ENCODE results near the gene TADA1.

TADA1 gene

DNA sequence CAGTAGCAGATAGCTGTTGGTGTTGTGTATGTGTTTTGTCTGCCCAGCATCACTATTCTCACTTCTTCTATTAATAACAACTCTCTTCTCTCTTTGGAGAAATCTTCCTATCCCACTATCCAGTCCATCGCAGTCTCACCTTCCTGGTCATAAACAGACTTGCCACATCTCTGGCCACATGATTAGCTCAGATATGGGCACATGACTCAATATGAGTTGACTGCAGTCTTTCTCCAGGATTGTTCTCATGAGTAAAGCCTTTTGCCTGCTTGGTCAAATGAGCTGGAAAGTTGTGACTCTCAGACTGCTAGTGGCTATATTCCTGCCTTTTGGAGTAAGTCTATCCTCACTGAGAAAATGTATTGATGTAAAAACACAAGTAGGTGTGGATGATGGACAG is 32.9 kb upstream of the TADA1 start:
- H3K36me3 ChIP-seq (ENCODE audit: control insufficient read depth in 1 of 2, insufficient read depth in 2 of 2, low read length in 2 of 2) = no peaks in the 10 kb centered on the region
- no peaks in the 10 kb centered on the region for H3K9me3 ChIP-seq (ENCODE audit: control insufficient read depth in 1 of 2, low read length in 2 of 2)
- no peaks in the 10 kb centered on the region for H3K27me3 ChIP-seq (ENCODE audit: low read depth, low read length)
- no peak overlapping the region for H3K27ac ChIP-seq (ENCODE audit: low read length)
- no peaks in the 10 kb centered on the region for H3K4me1 ChIP-seq (ENCODE audit: control insufficient read depth in 1 of 2, insufficient read depth in 2 of 2, low read length in 2 of 2)
- no peak overlapping the region for H3K4me3 ChIP-seq (ENCODE audit: low read depth in 1 of 2, low read length in 2 of 2)

DNA sequence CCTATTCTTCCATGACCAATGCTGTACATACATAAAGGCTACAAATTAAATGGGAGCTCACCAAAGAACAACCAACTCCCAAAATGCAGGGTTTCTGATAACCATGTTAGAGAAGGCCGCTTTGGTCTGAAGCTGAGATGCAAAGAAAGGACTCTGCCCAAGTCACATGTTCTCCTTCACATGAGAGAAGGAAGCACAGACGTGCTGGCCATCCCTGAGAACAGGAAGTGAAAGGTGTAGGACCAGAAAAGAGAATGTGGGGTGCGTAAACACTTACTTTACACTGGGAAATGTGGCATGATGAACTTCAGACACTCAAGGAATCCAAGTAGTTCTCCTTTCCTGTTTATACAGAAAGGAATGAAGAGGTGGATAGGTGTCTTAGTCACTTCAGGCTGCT is 31.7 kb upstream of the TADA1 start:
- H3K4me1 ChIP-seq (ENCODE audit: control insufficient read depth in 1 of 2, insufficient read depth in 2 of 2, low read length in 2 of 2) = no peaks in the 10 kb centered on the region
- H3K27ac ChIP-seq (ENCODE audit: low read length) = no peak overlapping the region
- H3K9me3 ChIP-seq (ENCODE audit: control insufficient read depth in 1 of 2, low read length in 2 of 2) = no peaks in the 10 kb centered on the region
- H3K4me3 ChIP-seq (ENCODE audit: low read depth in 1 of 2, low read length in 2 of 2) = no peak overlapping the region
- H3K36me3 ChIP-seq (ENCODE audit: control insufficient read depth in 1 of 2, insufficient read depth in 2 of 2, low read length in 2 of 2) = no peaks in the 10 kb centered on the region
- H3K27me3 ChIP-seq (ENCODE audit: low read depth, low read length) = no peaks in the 10 kb centered on the region

DNA sequence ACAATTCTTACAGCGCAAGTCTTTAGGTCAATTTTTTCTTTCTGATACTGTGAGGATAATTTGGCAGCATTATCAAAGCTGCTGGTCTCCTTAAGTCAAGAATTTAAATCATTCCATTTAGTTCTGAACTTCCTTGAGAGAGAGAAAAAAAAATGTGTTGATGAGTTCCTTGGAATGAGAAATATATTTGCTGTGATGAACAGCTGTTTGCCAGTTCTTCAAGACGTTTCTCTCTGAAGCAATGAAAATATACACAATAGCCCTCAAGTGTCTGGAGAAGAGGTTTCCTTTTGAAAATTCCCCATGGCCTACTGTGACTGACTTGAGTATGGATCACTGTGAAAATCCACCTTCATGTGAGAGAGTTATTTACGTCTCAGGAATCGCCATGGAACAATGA is 31.0 kb upstream of the TADA1 start:
- Histone ChIP-seq H3K9me3 (ENCODE audit: control insufficient read depth in 1 of 2, low read length in 2 of 2) (no peaks in the 10 kb centered on the region), H3K27ac (ENCODE audit: low read length) (no peak overlapping the region), H3K27me3 (ENCODE audit: low read depth, low read length) (no peaks in the 10 kb centered on the region), H3K36me3 (ENCODE audit: control insufficient read depth in 1 of 2, insufficient read depth in 2 of 2, low read length in 2 of 2) (no peaks in the 10 kb centered on the region), H3K4me3 (ENCODE audit: low read depth in 1 of 2, low read length in 2 of 2) (no peak overlapping the region), H3K4me1 (ENCODE audit: control insufficient read depth in 1 of 2, insufficient read depth in 2 of 2, low read length in 2 of 2) (no peaks in the 10 kb centered on the region)

GRCh38 chr1:166906647-166907046 is 30.6 kb upstream of the TADA1 start:
- no peaks in the 10 kb centered on the region for H3K27me3 ChIP-seq (ENCODE audit: low read depth, low read length)
- no peaks in the 10 kb centered on the region for H3K9me3 ChIP-seq (ENCODE audit: control insufficient read depth in 1 of 2, low read length in 2 of 2)
- no peaks in the 10 kb centered on the region for H3K4me1 ChIP-seq (ENCODE audit: control insufficient read depth in 1 of 2, insufficient read depth in 2 of 2, low read length in 2 of 2)
- H3K27ac ChIP-seq (ENCODE audit: low read length) = no peak overlapping the region
- H3K4me3 ChIP-seq (ENCODE audit: low read depth in 1 of 2, low read length in 2 of 2) = no peak overlapping the region
- no peaks in the 10 kb centered on the region for H3K36me3 ChIP-seq (ENCODE audit: control insufficient read depth in 1 of 2, insufficient read depth in 2 of 2, low read length in 2 of 2)

- Histone ChIP-seq H3K4me1 (ENCODE audit: control insufficient read depth in 1 of 2, insufficient read depth in 2 of 2, low read length in 2 of 2) (peaks cover 0 to 4% of the 10 kb centered on the region in 2 donors), H3K27ac (ENCODE audit: low read length) (no peak overlapping the region), H3K9me3 (ENCODE audit: control insufficient read depth in 1 of 2, low read length in 2 of 2) (no peaks in the 10 kb centered on the region), H3K4me3 (ENCODE audit: low read depth in 1 of 2, low read length in 2 of 2) (no peak overlapping the region), H3K27me3 (ENCODE audit: low read depth, low read length) (no peaks in the 10 kb centered on the region), H3K36me3 (ENCODE audit: control insufficient read depth in 1 of 2, insufficient read depth in 2 of 2, low read length in 2 of 2) (no peaks in the 10 kb centered on the region)
Observed at GRCh38 chr1:166905900-166906299, 29.8 kb upstream of the TADA1 start.

- Histone ChIP-seq H3K27me3 (ENCODE audit: low read depth, low read length) (no peaks in the 10 kb centered on the region), H3K4me3 (ENCODE audit: low read depth in 1 of 2, low read length in 2 of 2) (no peak overlapping the region), H3K4me1 (ENCODE audit: control insufficient read depth in 1 of 2, insufficient read depth in 2 of 2, low read length in 2 of 2) (peaks cover 0 to 7% of the 10 kb centered on the region in 2 donors), H3K9me3 (ENCODE audit: control insufficient read depth in 1 of 2, low read length in 2 of 2) (no peaks in the 10 kb centered on the region), H3K27ac (ENCODE audit: low read length) (no peak overlapping the region), H3K36me3 (ENCODE audit: control insufficient read depth in 1 of 2, insufficient read depth in 2 of 2, low read length in 2 of 2) (no peaks in the 10 kb centered on the region)
Observed at GRCh38 chr1:166905136-166905535, 29.1 kb upstream of the TADA1 start.

DNA sequence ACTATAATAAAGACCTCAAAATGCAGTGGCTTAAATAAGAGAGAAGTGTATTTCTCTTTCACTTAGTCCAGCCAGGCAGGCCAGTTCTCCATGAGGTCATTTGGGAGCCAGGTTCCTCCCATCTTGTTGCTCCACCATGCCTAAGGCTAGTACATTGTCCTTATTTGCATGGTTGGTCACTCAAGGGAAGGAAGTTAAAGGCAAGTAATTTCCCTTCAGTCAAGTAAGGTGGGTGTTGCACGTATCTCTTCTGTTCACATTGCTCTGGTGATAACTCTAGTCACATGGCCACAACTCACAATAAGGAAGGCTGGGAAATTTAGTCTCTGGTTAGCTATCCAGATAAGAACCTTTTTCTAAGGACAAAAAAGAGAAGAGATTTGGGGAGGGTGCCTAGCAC is 27.2 kb upstream of the TADA1 start:
- no peak overlapping the region for H3K27ac ChIP-seq (ENCODE audit: low read length)
- peaks cover 0 to 7% of the 10 kb centered on the region in 2 donors for H3K4me1 ChIP-seq (ENCODE audit: control insufficient read depth in 1 of 2, insufficient read depth in 2 of 2, low read length in 2 of 2)
- no peaks in the 10 kb centered on the region for H3K36me3 ChIP-seq (ENCODE audit: control insufficient read depth in 1 of 2, insufficient read depth in 2 of 2, low read length in 2 of 2)
- H3K4me3 ChIP-seq (ENCODE audit: low read depth in 1 of 2, low read length in 2 of 2) = no peak overlapping the region
- no peaks in the 10 kb centered on the region for H3K9me3 ChIP-seq (ENCODE audit: control insufficient read depth in 1 of 2, low read length in 2 of 2)
- no peaks in the 10 kb centered on the region for H3K27me3 ChIP-seq (ENCODE audit: low read depth, low read length)

- H3K27ac ChIP-seq (ENCODE audit: low read length) = no peak overlapping the region
- no peaks in the 10 kb centered on the region for H3K36me3 ChIP-seq (ENCODE audit: control insufficient read depth in 1 of 2, insufficient read depth in 2 of 2, low read length in 2 of 2)
- H3K4me1 ChIP-seq (ENCODE audit: control insufficient read depth in 1 of 2, insufficient read depth in 2 of 2, low read length in 2 of 2) = peaks cover 0 to 7% of the 10 kb centered on the region in 2 donors
- H3K9me3 ChIP-seq (ENCODE audit: control insufficient read depth in 1 of 2, low read length in 2 of 2) = peaks cover 0 to 3% of the 10 kb centered on the region in 2 donors
- no peak overlapping the region for H3K4me3 ChIP-seq (ENCODE audit: low read depth in 1 of 2, low read length in 2 of 2)
- no peaks in the 10 kb centered on the region for H3K27me3 ChIP-seq (ENCODE audit: low read depth, low read length)
Observed at GRCh38 chr1:166902279-166902678, 26.2 kb upstream of the TADA1 start.

DNA sequence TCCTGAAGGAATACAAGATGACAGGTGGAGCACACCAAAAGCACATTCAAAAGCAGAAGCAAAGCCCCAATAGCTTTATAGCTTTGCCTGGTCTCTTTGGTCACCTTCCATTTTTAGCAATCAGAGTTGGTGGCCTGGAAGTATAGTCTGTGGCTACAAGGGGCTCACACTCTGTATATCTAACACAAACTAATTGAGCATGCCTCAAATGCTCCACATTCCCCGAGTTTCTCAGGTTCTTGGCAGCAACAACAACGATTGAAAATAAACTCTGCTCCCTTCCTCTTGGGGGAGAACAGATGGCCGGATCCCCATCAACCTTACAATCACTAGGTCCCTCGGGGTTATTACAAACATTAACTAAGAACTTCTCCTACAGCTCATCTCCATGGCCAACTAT is 24.9 kb upstream of the TADA1 start:
- Histone ChIP-seq H3K4me3 (ENCODE audit: low read depth in 1 of 2, low read length in 2 of 2) (no peak overlapping the region), H3K9me3 (ENCODE audit: control insufficient read depth in 1 of 2, low read length in 2 of 2) (peaks cover 0 to 3% of the 10 kb centered on the region in 2 donors), H3K36me3 (ENCODE audit: control insufficient read depth in 1 of 2, insufficient read depth in 2 of 2, low read length in 2 of 2) (no peaks in the 10 kb centered on the region), H3K27me3 (ENCODE audit: low read depth, low read length) (no peaks in the 10 kb centered on the region), H3K4me1 (ENCODE audit: control insufficient read depth in 1 of 2, insufficient read depth in 2 of 2, low read length in 2 of 2) (peaks cover 0 to 7% of the 10 kb centered on the region in 2 donors), H3K27ac (ENCODE audit: low read length) (no peak overlapping the region)

DNA sequence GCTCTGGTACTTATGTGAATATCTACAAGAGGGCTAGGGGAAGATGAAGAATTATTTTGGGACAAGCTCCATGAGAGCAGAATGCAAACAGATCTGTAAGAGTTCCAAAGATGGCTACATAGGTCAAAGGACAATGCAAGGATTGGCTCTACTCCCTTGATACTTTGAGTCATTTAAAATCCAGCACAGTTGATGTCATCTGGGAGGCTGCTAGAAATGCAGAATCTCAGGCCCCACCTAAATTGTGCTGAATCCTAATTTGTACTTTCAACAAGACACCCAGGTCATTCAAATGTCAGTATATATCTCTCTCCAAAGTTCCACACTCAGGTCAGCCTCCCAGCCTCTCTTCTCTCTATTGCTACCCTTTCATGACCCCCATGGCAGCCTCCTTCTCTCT is 23.7 kb upstream of the TADA1 start:
- peaks cover 0 to 3% of the 10 kb centered on the region in 2 donors for H3K9me3 ChIP-seq (ENCODE audit: control insufficient read depth in 1 of 2, low read length in 2 of 2)
- no peak overlapping the region for H3K4me3 ChIP-seq (ENCODE audit: low read depth in 1 of 2, low read length in 2 of 2)
- no peak overlapping the region for H3K27ac ChIP-seq (ENCODE audit: low read length)
- peaks cover 0 to 7% of the 10 kb centered on the region in 2 donors for H3K4me1 ChIP-seq (ENCODE audit: control insufficient read depth in 1 of 2, insufficient read depth in 2 of 2, low read length in 2 of 2)
- no peaks in the 10 kb centered on the region for H3K36me3 ChIP-seq (ENCODE audit: control insufficient read depth in 1 of 2, insufficient read depth in 2 of 2, low read length in 2 of 2)
- H3K27me3 ChIP-seq (ENCODE audit: low read depth, low read length) = no peaks in the 10 kb centered on the region

- peaks cover 0 to 3% of the 10 kb centered on the region in 2 donors for H3K9me3 ChIP-seq (ENCODE audit: control insufficient read depth in 1 of 2, low read length in 2 of 2)
- H3K4me1 ChIP-seq (ENCODE audit: control insufficient read depth in 1 of 2, insufficient read depth in 2 of 2, low read length in 2 of 2) = peaks cover 0 to under 1% of the 10 kb centered on the region in 2 donors
- no peak overlapping the region for H3K27ac ChIP-seq (ENCODE audit: low read length)
- H3K4me3 ChIP-seq (ENCODE audit: low read depth in 1 of 2, low read length in 2 of 2) = no peak overlapping the region
- no peaks in the 10 kb centered on the region for H3K27me3 ChIP-seq (ENCODE audit: low read depth, low read length)
- no peaks in the 10 kb centered on the region for H3K36me3 ChIP-seq (ENCODE audit: control insufficient read depth in 1 of 2, insufficient read depth in 2 of 2, low read length in 2 of 2)
Observed at GRCh38 chr1:166895766-166896165, 19.7 kb upstream of the TADA1 start.

GRCh38 chr1:166889776-166890175 is 13.7 kb upstream of the TADA1 start:
- Histone ChIP-seq H3K4me1 (ENCODE audit: control insufficient read depth in 1 of 2, insufficient read depth in 2 of 2, low read length in 2 of 2) (no peaks in the 10 kb centered on the region), H3K27me3 (ENCODE audit: low read depth, low read length) (peaks cover 3% of the 10 kb centered on the region), H3K36me3 (ENCODE audit: control insufficient read depth in 1 of 2, insufficient read depth in 2 of 2, low read length in 2 of 2) (no peaks in the 10 kb centered on the region), H3K9me3 (ENCODE audit: control insufficient read depth in 1 of 2, low read length in 2 of 2) (no peaks in the 10 kb centered on the region), H3K27ac (ENCODE audit: low read length) (no peak overlapping the region), H3K4me3 (ENCODE audit: low read depth in 1 of 2, low read length in 2 of 2) (no peak overlapping the region)

All from muscle layer of duodenum (tissue), 2 donors.